ENCODE data around the gene ADARB2. TPM values are rescaled to one million over a fixed set of nuclear protein-coding genes. Genes with fewer than 3 reads are reported as not detected.

ADARB2 gene
- polyA plus RNA-seq, 1 of the 3 experiments (the other 2 are of a cell fraction) = not detected

GRCh38 chr10:1648648-1649047, 88.7 kb downstream of the ADARB2 start:
- H3K79me2 ChIP-seq (ENCODE audit: insufficient read depth) = no peaks in the 10 kb centered on the region
- no peaks in the 10 kb centered on the region for H3K27me3 ChIP-seq (ENCODE audit: insufficient read depth)
- H3F3A ChIP-seq (replicated peaks; ENCODE audit: insufficient read depth) = peaks cover 5% of the 10 kb centered on the region
- H4K20me1 ChIP-seq (ENCODE audit: insufficient read depth) = no peaks in the 10 kb centered on the region
- CTCF ChIA-PET = no interaction called here
- H3K9me3 ChIP-seq = no peaks in the 10 kb centered on the region
- 62% methylated on average over 9 of the region's 12 CpGs for WGBS (ENCODE audit: low lambda C conversion rate)
- H3K27ac ChIP-seq (ENCODE audit: low read depth in 2 of 2, low read length in 1 of 2) = no peak overlapping the region
- H3K9me2 ChIP-seq = no peaks in the 10 kb centered on the region
- peaks cover 0 to 39% of the 10 kb centered on the region in 2 experiments; a peak in 1 of 4 replicates for H3K4me1 ChIP-seq (ENCODE audit: control insufficient read depth in 1 of 2, insufficient read depth in 2 of 2, low read depth in 1 of 2, low read length in 1 of 2)
- H3K4me3 ChIP-seq (ENCODE audit: low read depth in 2 of 2, low read length in 1 of 2) = no peak overlapping the region
- no peak for DNase-seq
- H3K36me3 ChIP-seq (replicated peaks in 1 of 2; ENCODE audit: control insufficient read depth in 1 of 2, insufficient read depth in 2 of 2, low read length in 1 of 2) = no peaks in the 10 kb centered on the region
- H3K4me2 ChIP-seq = no peak overlapping the region
- POLR2A ChIA-PET = no interaction called here
- no peak overlapping the region for H2AFZ ChIP-seq (ENCODE audit: low read depth)
- no peak overlapping the region for H3K9ac ChIP-seq
- no peak for TF ChIP-seq RXRA (IDR thresholded peaks at IDR 0.05; ENCODE audit: borderline replicate concordance, low read depth)
- TF ChIP-seq TCF12 (IDR thresholded peaks at IDR 0.05) = no peak
- TF ChIP-seq FOXJ3 (CRISPR knock-in tag; IDR thresholded peaks at IDR 0.05) = no peak
- no peak for TF ChIP-seq MEF2A (IDR thresholded peaks at IDR 0.05; ENCODE audit: borderline replicate concordance, low read depth)
- no peak for TF ChIP-seq USF2 (IDR thresholded peaks at IDR 0.05; ENCODE audit: borderline replicate concordance, low read depth, low read length)
- no peak for TF ChIP-seq REST (IDR thresholded peaks at IDR 0.05; ENCODE audit: low read depth, low read length)
- no peak for TF ChIP-seq TEAD4 (IDR thresholded peaks at IDR 0.05; ENCODE audit: borderline replicate concordance, insufficient read depth)
- no peak for TF ChIP-seq ZBTB33 (IDR thresholded peaks at IDR 0.05; ENCODE audit: borderline replicate concordance, low read depth)

GRCh38 chr10:1646332-1646731, 91.0 kb downstream of the ADARB2 start:
- H3K9me3 ChIP-seq = no peaks in the 10 kb centered on the region
- no peaks in the 10 kb centered on the region for H4K20me1 ChIP-seq (ENCODE audit: insufficient read depth)
- H3K27me3 ChIP-seq (ENCODE audit: insufficient read depth) = no peaks in the 10 kb centered on the region
- no peak overlapping the region for H3K9ac ChIP-seq
- H3F3A ChIP-seq (replicated peaks; ENCODE audit: insufficient read depth) = peaks cover 5% of the 10 kb centered on the region
- no peaks in the 10 kb centered on the region for H3K36me3 ChIP-seq (replicated peaks in 1 of 2; ENCODE audit: control insufficient read depth in 1 of 2, insufficient read depth in 2 of 2, low read length in 1 of 2)
- no peak overlapping the region for H3K4me3 ChIP-seq (ENCODE audit: low read depth in 2 of 2, low read length in 1 of 2)
- H3K4me1 ChIP-seq (ENCODE audit: control insufficient read depth in 1 of 2, insufficient read depth in 2 of 2, low read depth in 1 of 2, low read length in 1 of 2) = peaks cover 0 to 20% of the 10 kb centered on the region in 2 experiments; a peak in 1 of 4 replicates
- H3K27ac ChIP-seq (ENCODE audit: low read depth in 2 of 2, low read length in 1 of 2) = no peak overlapping the region
- DNase-seq = no peak
- ChIA-PET POLR2A (no interaction called here), CTCF (interaction anchor here (0.9 kb wide), 1 partner anchor 1157 kb away, joined by 3 read pairs; no protein-coding TSS in a partner anchor)
- H3K4me2 ChIP-seq = no peak overlapping the region
- H3K79me2 ChIP-seq (ENCODE audit: insufficient read depth) = no peaks in the 10 kb centered on the region
- H2AFZ ChIP-seq (ENCODE audit: low read depth) = no peak overlapping the region
- WGBS (ENCODE audit: low lambda C conversion rate) = 21% methylated on average over 5 of the region's 5 CpGs
- no peaks in the 10 kb centered on the region for H3K9me2 ChIP-seq
- TF ChIP-seq FOXM1 (IDR thresholded peaks at IDR 0.05; ENCODE audit: low read depth) (no peak), USF1 (IDR thresholded peaks at IDR 0.05; ENCODE audit: borderline replicate concordance, low read depth) (no peak), RFX5 (IDR thresholded peaks at IDR 0.05; ENCODE audit: low read length) (no peak), PBX3 (IDR thresholded peaks at IDR 0.05) (no peak), MEF2A (IDR thresholded peaks at IDR 0.05; ENCODE audit: borderline replicate concordance, low read depth) (no peak), YY1 (IDR thresholded peaks at IDR 0.05; ENCODE audit: low read depth) (no peak), SMC3 (IDR thresholded peaks at IDR 0.05; ENCODE audit: low read depth, low read length) (no peak), GATA2 (CRISPR knock-in tag; IDR thresholded peaks at IDR 0.05) (no peak), RCOR1 (IDR thresholded peaks at IDR 0.05; ENCODE audit: low read length) (no peak), RXRA (IDR thresholded peaks at IDR 0.05; ENCODE audit: borderline replicate concordance, low read depth) (no peak), CTCF (IDR thresholded peaks at IDR 0.05) (no peak), FOSL2 (IDR thresholded peaks at IDR 0.05; ENCODE audit: borderline replicate concordance, low read depth) (no peak)
